Neural cell (in vitro differentiated cells): ENCODE results near the gene NOTCH4. TPM values are rescaled to one million over a fixed set of nuclear protein-coding genes. Genes with fewer than 3 reads are reported as not detected.
"Not testable (repeated sequence)": the region's sequence is repeated elsewhere in the genome, so short reads cannot be mapped to it uniquely, and the experiment has no call there.

Experiments
- H2AFZ ChIP-seq: fragments of 200-600, 300-800 bp; sonication (generic), shearing (Covaris generic); 2 replicates; pipeline ENCODE4 v1.6.0; 2014; ENCODE audit warnings: low read depth, mild to moderate bottlenecking, antibody characterized with exemption, low read length, moderate library complexity
- H3F3A ChIP-seq: fragments of 200-600 bp; shearing (Covaris generic); 2 replicates; pipeline ENCODE4 v1.6.1; 2016; ENCODE audit warnings: mild to moderate bottlenecking, moderate library complexity, mixed read lengths, antibody characterized with exemption, low read length; ENCODE audit not compliant: insufficient read depth, poor library complexity, severe bottlenecking
- H3K27ac ChIP-seq: fragments of 200-600, 300-800 bp; sonication (generic), shearing (Covaris generic); 2 replicates; pipeline ENCODE4 v1.5.1; 2014; ENCODE audit warnings: mild to moderate bottlenecking, low read length, moderate library complexity
- H3K27me3 ChIP-seq: fragments of 300-800, 200-600 bp; sonication (generic), shearing (Covaris generic); 2 replicates; pipeline ENCODE4 v1.6.0; 2014; ENCODE audit warnings: mild to moderate bottlenecking, low read depth, low read length, moderate library complexity; ENCODE audit not compliant: insufficient read depth
- H3K36me3 ChIP-seq: fragments of 300-800, 200-600 bp; sonication (generic), shearing (Covaris generic); 2 replicates; pipeline ENCODE4 v1.5.1; 2014; ENCODE audit warnings: mild to moderate bottlenecking, antibody characterized with exemption, low read length, moderate library complexity; ENCODE audit not compliant: insufficient read depth
- H3K4me2 ChIP-seq: fragments of 300-800, 200-600 bp; sonication (generic), shearing (Covaris generic); 2 replicates; pipeline ENCODE4 v1.6.0; 2014; ENCODE audit warnings: mild to moderate bottlenecking, low read length
- H3K4me3 ChIP-seq: fragments of 300-800, 200-600 bp; sonication (generic), shearing (Covaris generic); 2 replicates; pipeline ENCODE4 v1.5.1; 2014; ENCODE audit warnings: mild to moderate bottlenecking, low read length, moderate library complexity
- H3K79me2 ChIP-seq: fragments of 200-600 bp; shearing (Covaris generic); replicated peaks from 2 replicates; pipeline ENCODE4 v1.6.0; 2014; ENCODE audit warnings: mild to moderate bottlenecking, low read length, moderate library complexity; ENCODE audit not compliant: insufficient read depth
- H3K9ac ChIP-seq: fragments of 300-800, 200-600 bp; sonication (generic), shearing (Covaris generic); 2 replicates; pipeline ENCODE4 v1.6.1; 2016; ENCODE audit warnings: mild to moderate bottlenecking, low read length, mixed read lengths
- H3K9me2 ChIP-seq: fragments of 200-600 bp; shearing (Covaris generic); 2 replicates; pipeline ENCODE4 v1.6.1; 2016; ENCODE audit warnings: mild to moderate bottlenecking, low read length, mixed read lengths; ENCODE audit not compliant: insufficient read depth
- H3K9me3 ChIP-seq: fragments of 200-600, 300-800 bp; sonication (generic), shearing (Covaris generic); 2 replicates; pipeline ENCODE4 v1.6.1; 2016; ENCODE audit warnings: mild to moderate bottlenecking, mixed run types, low read length, moderate library complexity, mixed read lengths
- H4K20me1 ChIP-seq: fragments of 200-600 bp; shearing (Covaris generic); 2 replicates; pipeline ENCODE4 v1.6.1; 2016; ENCODE audit warnings: mild to moderate bottlenecking, mixed run types; ENCODE audit not compliant: insufficient read depth
- EP300 ChIP-seq: fragments of 450-650 bp; conservative IDR thresholded peaks from 2 replicates; pipeline ENCODE4 v1.6.1; 2014; ENCODE audit warnings: antibody characterized with exemption, mild to moderate bottlenecking, moderate library complexity; ENCODE audit not compliant: poor library complexity, severe bottlenecking
- EZH2 ChIP-seq: fragments of 200-600, 300-800 bp; shearing (Covaris generic), sonication (generic); IDR thresholded peaks from 2 replicates; pipeline ENCODE4 v1.6.1; 2014; ENCODE audit warnings: antibody characterized with exemption, low read length, borderline replicate concordance, mild to moderate bottlenecking; ENCODE audit not compliant: insufficient read depth, poor library complexity, severe bottlenecking
- MXI1 ChIP-seq: fragments of 450-650 bp; conservative IDR thresholded peaks from 2 replicates; pipeline ENCODE4 v1.6.1; 2014; ENCODE audit warnings: antibody characterized with exemption, mild to moderate bottlenecking; ENCODE audit not compliant: poor library complexity, severe bottlenecking
- POLR2AphosphoS5 ChIP-seq: IDR thresholded peaks from 2 replicates; pipeline ENCODE4 v1.6.1; 2012
- RAD21 ChIP-seq: fragments of 450-650 bp; conservative IDR thresholded peaks from 2 replicates; pipeline ENCODE4 v1.6.1; 2014; ENCODE audit warnings: antibody characterized with exemption, mild to moderate bottlenecking, moderate library complexity
- SMC3 ChIP-seq: fragments of 450-650 bp; conservative IDR thresholded peaks from 2 replicates; pipeline ENCODE4 v1.6.1; 2014; ENCODE audit warnings: antibody characterized with exemption, mild to moderate bottlenecking, moderate library complexity; ENCODE audit not compliant: poor library complexity
- TAF1 ChIP-seq: IDR thresholded peaks from 2 replicates; pipeline ENCODE4 v1.6.1; 2012; ENCODE audit warnings: low read depth
- polyA plus RNA-seq: library from polyadenylated mRNA; depleted of rRNA; stranded (reverse); fragments of >200 nt; gene quantifications from 2 replicates; pipeline ENCODE4 v1.2.3, GENCODE V29; 2014
- TF ChIP-seq, protein P1 (sequence below): IDR thresholded peaks from 2 replicates; pipeline ENCODE4 v1.6.1; 2012; ENCODE audit warnings: borderline replicate concordance
- TF ChIP-seq, protein P2 (sequence below): fragments of 450-650 bp; IDR thresholded peaks from 2 replicates; pipeline ENCODE4 v1.5.1; 2014; ENCODE audit warnings: antibody characterized with exemption, mild to moderate bottlenecking, moderate library complexity; ENCODE audit not compliant: poor library complexity, severe bottlenecking

NOTCH4 gene
- polyA plus RNA-seq, 1 donor from 2014 or later = 5.5 TPM

DNA sequence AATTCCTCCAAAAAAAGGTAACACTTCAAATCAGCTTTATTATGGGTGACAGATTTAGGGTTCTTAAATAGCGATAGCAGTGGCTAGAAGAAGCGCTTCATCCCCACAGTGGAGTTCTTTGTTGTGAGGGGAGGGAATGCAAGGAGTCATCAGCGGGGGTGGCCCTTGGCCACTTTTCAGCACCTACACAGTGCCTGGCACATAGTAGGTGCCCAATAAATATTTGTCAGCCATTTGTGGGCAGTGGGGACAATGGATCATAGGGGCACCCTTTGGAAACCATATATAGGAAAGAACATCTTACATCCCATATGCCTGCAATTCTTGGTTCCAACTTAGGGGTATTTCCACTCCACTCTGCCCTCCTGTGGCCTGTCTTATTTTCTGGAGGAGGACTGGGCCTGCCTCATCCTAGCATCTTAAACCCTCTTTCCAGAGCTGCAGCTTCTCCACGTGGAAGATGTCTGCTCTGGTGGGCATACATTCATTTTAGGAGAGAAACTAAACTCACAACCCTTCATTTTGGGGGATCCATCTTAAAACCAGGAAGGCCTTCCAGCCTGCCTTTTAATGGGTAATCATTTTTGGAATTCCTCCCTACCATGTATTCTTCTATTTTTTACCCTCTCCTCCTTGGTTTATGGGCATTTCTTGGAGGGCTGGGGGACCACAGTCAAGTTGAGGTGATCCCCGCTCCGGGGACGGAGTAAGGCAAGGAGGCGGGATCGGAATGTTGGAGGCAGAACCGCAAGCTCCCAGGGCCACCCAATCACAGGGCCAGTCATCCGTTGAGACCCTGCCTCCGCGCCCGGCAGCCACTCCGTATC is 28.8 kb downstream of the NOTCH4 start:
- Histone ChIP-seq H3K9ac (peak overlapping the region; percentile 100), H3K79me2 (peaks cover 8% of the 10 kb centered on the region), H4K20me1 (no peaks in the 10 kb centered on the region), H3K36me3 (no peaks in the 10 kb centered on the region), H3K9me2 (no peaks in the 10 kb centered on the region), H3K27me3 (no peaks in the 10 kb centered on the region), H3K4me3 (peak overlapping the region; percentile 82), H3F3A (peaks cover 5% of the 10 kb centered on the region), H3K27ac (peak overlapping the region; percentile 100), H3K9me3 (no peaks in the 10 kb centered on the region), H2AFZ (peak overlapping the region; percentile 23), H3K4me2 (peak overlapping the region; percentile 96)
- TF ChIP-seq, protein P1, sequence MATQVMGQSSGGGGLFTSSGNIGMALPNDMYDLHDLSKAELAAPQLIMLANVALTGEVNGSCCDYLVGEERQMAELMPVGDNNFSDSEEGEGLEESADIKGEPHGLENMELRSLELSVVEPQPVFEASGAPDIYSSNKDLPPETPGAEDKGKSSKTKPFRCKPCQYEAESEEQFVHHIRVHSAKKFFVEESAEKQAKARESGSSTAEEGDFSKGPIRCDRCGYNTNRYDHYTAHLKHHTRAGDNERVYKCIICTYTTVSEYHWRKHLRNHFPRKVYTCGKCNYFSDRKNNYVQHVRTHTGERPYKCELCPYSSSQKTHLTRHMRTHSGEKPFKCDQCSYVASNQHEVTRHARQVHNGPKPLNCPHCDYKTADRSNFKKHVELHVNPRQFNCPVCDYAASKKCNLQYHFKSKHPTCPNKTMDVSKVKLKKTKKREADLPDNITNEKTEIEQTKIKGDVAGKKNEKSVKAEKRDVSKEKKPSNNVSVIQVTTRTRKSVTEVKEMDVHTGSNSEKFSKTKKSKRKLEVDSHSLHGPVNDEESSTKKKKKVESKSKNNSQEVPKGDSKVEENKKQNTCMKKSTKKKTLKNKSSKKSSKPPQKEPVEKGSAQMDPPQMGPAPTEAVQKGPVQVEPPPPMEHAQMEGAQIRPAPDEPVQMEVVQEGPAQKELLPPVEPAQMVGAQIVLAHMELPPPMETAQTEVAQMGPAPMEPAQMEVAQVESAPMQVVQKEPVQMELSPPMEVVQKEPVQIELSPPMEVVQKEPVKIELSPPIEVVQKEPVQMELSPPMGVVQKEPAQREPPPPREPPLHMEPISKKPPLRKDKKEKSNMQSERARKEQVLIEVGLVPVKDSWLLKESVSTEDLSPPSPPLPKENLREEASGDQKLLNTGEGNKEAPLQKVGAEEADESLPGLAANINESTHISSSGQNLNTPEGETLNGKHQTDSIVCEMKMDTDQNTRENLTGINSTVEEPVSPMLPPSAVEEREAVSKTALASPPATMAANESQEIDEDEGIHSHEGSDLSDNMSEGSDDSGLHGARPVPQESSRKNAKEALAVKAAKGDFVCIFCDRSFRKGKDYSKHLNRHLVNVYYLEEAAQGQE = no peak
- TF ChIP-seq SMC3 = peak; percentile 85
- TF ChIP-seq TAF1 = no peak
- TF ChIP-seq, protein P2, sequence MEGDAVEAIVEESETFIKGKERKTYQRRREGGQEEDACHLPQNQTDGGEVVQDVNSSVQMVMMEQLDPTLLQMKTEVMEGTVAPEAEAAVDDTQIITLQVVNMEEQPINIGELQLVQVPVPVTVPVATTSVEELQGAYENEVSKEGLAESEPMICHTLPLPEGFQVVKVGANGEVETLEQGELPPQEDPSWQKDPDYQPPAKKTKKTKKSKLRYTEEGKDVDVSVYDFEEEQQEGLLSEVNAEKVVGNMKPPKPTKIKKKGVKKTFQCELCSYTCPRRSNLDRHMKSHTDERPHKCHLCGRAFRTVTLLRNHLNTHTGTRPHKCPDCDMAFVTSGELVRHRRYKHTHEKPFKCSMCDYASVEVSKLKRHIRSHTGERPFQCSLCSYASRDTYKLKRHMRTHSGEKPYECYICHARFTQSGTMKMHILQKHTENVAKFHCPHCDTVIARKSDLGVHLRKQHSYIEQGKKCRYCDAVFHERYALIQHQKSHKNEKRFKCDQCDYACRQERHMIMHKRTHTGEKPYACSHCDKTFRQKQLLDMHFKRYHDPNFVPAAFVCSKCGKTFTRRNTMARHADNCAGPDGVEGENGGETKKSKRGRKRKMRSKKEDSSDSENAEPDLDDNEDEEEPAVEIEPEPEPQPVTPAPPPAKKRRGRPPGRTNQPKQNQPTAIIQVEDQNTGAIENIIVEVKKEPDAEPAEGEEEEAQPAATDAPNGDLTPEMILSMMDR = peak; percentile 81
- TF ChIP-seq RAD21 = peak; percentile 71
- TF ChIP-seq EP300 = no peak
- no peak for TF ChIP-seq EZH2
- TF ChIP-seq MXI1 = peak; percentile 56
- TF ChIP-seq POLR2AphosphoS5 = peak; percentile 92

DNA sequence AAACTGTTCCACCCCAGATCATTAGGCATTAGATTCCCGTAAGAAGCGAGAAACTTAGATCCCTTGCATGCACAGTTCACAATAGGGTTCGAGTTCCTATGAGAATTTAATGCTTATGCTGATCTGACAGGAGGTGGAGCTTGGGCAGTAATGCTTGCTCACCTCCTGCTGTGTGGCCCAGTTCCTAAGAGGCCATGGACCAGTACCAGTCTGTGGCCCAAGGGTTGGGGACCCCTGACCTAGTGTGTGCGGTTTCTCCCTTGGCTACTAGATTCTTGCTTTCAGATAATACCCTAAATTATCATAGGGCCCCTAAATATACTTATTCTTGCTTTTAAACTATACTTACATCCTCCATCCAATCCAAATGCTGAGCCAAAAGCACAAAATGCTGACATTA is 29.5 kb downstream of the NOTCH4 start:
- Histone ChIP-seq H3K4me3 (peak overlapping the region; percentile 82), H3K27ac (peak overlapping the region; percentile 100), H3K9ac (peak overlapping the region; percentile 100), H4K20me1 (no peaks in the 10 kb centered on the region), H3K9me3 (no peaks in the 10 kb centered on the region), H3K9me2 (no peaks in the 10 kb centered on the region), H3K4me2 (peak overlapping the region; percentile 96), H3K36me3 (no peaks in the 10 kb centered on the region), H2AFZ (no peak overlapping the region), H3K27me3 (no peaks in the 10 kb centered on the region), H3F3A (peaks cover 5% of the 10 kb centered on the region), H3K79me2 (peaks cover 11% of the 10 kb centered on the region)
- TF ChIP-seq, protein P1 = no peak
- no peak for TF ChIP-seq MXI1
- no peak for TF ChIP-seq POLR2AphosphoS5
- TF ChIP-seq TAF1 = no peak
- TF ChIP-seq RAD21 = no peak
- no peak for TF ChIP-seq SMC3

DNA sequence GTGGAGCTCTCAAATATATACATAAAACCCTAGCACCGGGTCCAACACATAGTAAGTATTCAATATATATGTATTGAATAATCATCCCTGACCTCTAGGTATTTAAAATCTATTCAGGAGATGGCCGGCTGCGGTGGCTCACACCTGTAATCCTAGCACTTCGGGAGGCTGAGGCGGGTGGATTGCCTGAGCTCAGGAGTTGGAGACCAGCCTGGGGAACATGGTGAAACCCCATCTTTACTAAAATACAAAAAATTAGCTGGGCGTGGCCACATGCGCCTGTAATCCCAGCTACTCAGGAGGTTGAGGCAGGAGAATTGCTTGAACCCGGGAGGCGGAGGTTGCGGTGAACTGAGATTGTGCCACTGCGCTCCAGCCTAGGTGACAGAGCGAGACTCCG is 30.8 kb downstream of the NOTCH4 start:
- not testable (repeated sequence) for H3K9me2 ChIP-seq, H3K27me3 ChIP-seq, H3K9me3 ChIP-seq, H3K36me3 ChIP-seq, H3K9ac ChIP-seq, H3K27ac ChIP-seq, H3K4me2 ChIP-seq, H3K4me3 ChIP-seq, H4K20me1 ChIP-seq, H2AFZ ChIP-seq, H3F3A ChIP-seq
- peaks cover 17% of the 10 kb centered on the region for H3K79me2 ChIP-seq
